Adrenal gland (tissue), 5 donors: ENCODE measurements around the gene MPG.

Experiments
- POLR2A ChIP-seq, 2 donors: fragments of 450-650 bp; IDR thresholded peaks; one replicate each; pipeline ENCODE4 v1.6.1; 2017; ENCODE audit warnings: antibody characterized with exemption in 2 of 2, mild to moderate bottlenecking in 2 of 2, moderate library complexity in 1 of 2
- TF ChIP-seq, protein P1 (sequence below), 6 experiments: fragments of 450-650 bp in 4 of 6; fragments of 200-600 bp in 2 of 6; sonication (generic) in 1 of 6; IDR thresholded peaks; 1 replicate in 5 of 6; 2 replicates in 1 of 6; pipeline versions ENCODE4 v1.5.1 to v1.8.0; 2016 to 2021; ENCODE audit warnings: antibody characterized with exemption in 6 of 6, mild to moderate bottlenecking in 2 of 6, moderate library complexity in 1 of 6
- donor health status: DM: no; HTN: no; CAD: no.

DNA sequence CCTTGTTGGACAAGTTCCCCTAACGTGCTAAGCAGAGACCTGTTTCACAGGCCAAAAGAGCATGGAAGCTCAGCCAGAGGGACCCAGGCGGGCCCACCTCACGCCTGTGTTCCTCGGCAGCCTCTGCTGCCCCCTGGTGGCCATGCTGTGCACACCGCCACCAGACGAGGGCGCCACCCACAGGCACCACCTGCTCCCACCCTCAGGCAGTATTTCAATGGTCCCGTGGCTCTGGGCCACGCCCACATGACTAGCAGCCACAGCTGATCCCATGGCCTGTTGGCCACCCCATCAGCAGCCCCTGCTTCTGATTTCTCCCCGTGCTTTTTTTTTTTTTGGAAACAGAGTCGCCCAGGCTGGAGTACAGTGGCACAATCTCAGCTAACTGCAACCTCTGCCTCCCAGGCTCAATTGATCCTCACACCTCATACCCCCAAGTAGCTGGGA lies 18.9 kb downstream of the MPG start:
- no peak for TF ChIP-seq POLR2A (IDR thresholded peaks at IDR 0.05)
- TF ChIP-seq, protein P1, sequence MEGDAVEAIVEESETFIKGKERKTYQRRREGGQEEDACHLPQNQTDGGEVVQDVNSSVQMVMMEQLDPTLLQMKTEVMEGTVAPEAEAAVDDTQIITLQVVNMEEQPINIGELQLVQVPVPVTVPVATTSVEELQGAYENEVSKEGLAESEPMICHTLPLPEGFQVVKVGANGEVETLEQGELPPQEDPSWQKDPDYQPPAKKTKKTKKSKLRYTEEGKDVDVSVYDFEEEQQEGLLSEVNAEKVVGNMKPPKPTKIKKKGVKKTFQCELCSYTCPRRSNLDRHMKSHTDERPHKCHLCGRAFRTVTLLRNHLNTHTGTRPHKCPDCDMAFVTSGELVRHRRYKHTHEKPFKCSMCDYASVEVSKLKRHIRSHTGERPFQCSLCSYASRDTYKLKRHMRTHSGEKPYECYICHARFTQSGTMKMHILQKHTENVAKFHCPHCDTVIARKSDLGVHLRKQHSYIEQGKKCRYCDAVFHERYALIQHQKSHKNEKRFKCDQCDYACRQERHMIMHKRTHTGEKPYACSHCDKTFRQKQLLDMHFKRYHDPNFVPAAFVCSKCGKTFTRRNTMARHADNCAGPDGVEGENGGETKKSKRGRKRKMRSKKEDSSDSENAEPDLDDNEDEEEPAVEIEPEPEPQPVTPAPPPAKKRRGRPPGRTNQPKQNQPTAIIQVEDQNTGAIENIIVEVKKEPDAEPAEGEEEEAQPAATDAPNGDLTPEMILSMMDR (IDR thresholded peaks at IDR 0.05) = peak; percentile 97 to 100 (median 99)
